HUES6 (cell line): ENCODE measurements around the gene IFITM5.
A peak's percentile ranks its signal among the peaks of the same experiment; 100 is the strongest.
"Not testable (repeated sequence)": the region's sequence is repeated elsewhere in the genome, so short reads cannot be mapped to it uniquely, and the experiment has no call there.

ENCODE experiments used
- H3K27ac ChIP-seq: 2 replicates; pipeline ENCODE4 v1.7.0; 2013; ENCODE audit warnings: low read depth, mild to moderate bottlenecking, low read length, inconsistent platforms
- H3K27me3 ChIP-seq: 2 replicates; pipeline ENCODE4 v1.6.1; 2013; ENCODE audit warnings: low read length; ENCODE audit not compliant: control insufficient read depth, insufficient read depth
- H3K36me3 ChIP-seq: 2 replicates; pipeline ENCODE4 v1.6.1; 2013; ENCODE audit warnings: low read length; ENCODE audit not compliant: control insufficient read depth, insufficient read depth
- H3K4me1 ChIP-seq: 2 replicates; pipeline ENCODE4 v1.6.1; 2013; ENCODE audit warnings: low read length; ENCODE audit not compliant: control insufficient read depth, insufficient read depth
- H3K4me3 ChIP-seq: 2 replicates; pipeline ENCODE4 v1.5.1; 2013; ENCODE audit warnings: low read depth, low read length
- H3K9ac ChIP-seq: one replicate; pipeline ENCODE4 v1.6.1; 2013; ENCODE audit warnings: mild to moderate bottlenecking, low read length
- H3K9me3 ChIP-seq: 2 replicates; pipeline ENCODE4 v1.6.1; 2013; ENCODE audit warnings: low read depth, low read length; ENCODE audit not compliant: control insufficient read depth, insufficient read depth

The IFITM5 gene

GRCh38 chr11:334264-334994 lies 35.1 kb upstream of the IFITM5 start:
- Histone ChIP-seq H3K9me3 (peaks cover 12% of the 10 kb centered on the region), H3K27ac (peak overlapping the region; percentile 78), H3K4me1 (peaks cover 31% of the 10 kb centered on the region), H3K4me3 (peak overlapping the region; percentile 46), H3K27me3 (no peaks in the 10 kb centered on the region), H3K9ac (peak overlapping the region; percentile 76), H3K36me3 (0 out of 2 replicates have a peak, but pooled peaks cover 5% of the 10 kb centered on the region)

- not testable (repeated sequence) for H3K36me3 ChIP-seq, H3K27me3 ChIP-seq
- Histone ChIP-seq H3K4me1 (peaks cover 31% of the 10 kb centered on the region), H3K9ac (peak overlapping the region; percentile 76), H3K27ac (peak overlapping the region; percentile 78), H3K4me3 (peak overlapping the region; percentile 46; the same call in 1 of the 2 replicates), H3K9me3 (peaks cover 12% of the 10 kb centered on the region)
Measured at GRCh38 chr11:333616-334263, 34.4 kb upstream of the IFITM5 start.

GRCh38 chr11:332651-333480 lies 33.5 kb upstream of the IFITM5 start:
- Histone ChIP-seq H3K9ac (no peak overlapping the region), H3K27me3 (no peaks in the 10 kb centered on the region), H3K4me1 (peaks cover 31% of the 10 kb centered on the region)

DNA sequence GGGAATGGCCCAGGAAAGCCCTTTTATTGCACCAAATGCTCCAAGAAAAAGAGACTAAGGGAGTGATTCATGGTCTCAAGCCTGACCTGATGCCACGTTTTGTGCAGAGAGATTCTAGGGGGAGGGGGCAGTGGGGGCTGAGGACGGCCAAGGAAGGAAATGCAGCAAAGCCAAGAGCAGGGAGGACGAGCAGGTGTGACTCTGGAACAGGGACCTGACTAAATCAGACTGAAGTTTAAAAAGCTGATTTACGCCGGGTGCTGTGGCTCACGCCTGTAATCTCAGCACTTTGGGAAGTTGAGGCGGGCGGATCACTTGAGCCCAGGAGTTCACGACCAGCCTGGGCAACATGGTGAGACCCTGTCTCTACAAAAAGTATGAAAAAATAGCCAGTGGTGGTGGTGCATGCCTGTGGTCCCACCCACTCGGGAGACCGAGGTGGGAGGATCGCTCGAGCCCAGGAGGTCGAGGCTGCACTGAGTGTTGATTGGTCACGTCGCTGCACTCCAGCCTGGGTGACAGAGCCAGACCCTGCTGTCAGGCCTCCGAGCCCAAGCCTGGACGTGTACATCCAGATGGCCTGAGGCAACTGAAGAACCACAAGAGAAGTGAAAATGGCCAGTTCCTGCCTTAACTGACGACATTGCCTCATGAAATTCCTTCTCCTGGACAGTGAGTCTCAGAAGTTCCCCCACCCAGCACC lies 32.2 kb upstream of the IFITM5 start:
- Histone ChIP-seq H3K27me3 (no peaks in the 10 kb centered on the region), H3K4me3 (no peak overlapping the region), H3K9ac (no peak overlapping the region), H3K9me3 (peaks cover 12% of the 10 kb centered on the region), H3K27ac (no peak overlapping the region), H3K4me1 (peaks cover 28% of the 10 kb centered on the region), H3K36me3 (0 out of 2 replicates have a peak, but pooled peaks cover 5% of the 10 kb centered on the region)

More at GRCh38 chr11:332651-333480, 33.5 kb upstream of the IFITM5 start:
- Histone ChIP-seq H3K36me3 (0 out of 2 replicates have a peak, but pooled peaks cover 5% of the 10 kb centered on the region), H3K27ac (peak overlapping the region; percentile 67; the same call in 1 of the 2 replicates), H3K4me3 (no peak overlapping the region; the same call in 1 of the 2 replicates), H3K9me3 (peaks cover 12% of the 10 kb centered on the region)

DNA sequence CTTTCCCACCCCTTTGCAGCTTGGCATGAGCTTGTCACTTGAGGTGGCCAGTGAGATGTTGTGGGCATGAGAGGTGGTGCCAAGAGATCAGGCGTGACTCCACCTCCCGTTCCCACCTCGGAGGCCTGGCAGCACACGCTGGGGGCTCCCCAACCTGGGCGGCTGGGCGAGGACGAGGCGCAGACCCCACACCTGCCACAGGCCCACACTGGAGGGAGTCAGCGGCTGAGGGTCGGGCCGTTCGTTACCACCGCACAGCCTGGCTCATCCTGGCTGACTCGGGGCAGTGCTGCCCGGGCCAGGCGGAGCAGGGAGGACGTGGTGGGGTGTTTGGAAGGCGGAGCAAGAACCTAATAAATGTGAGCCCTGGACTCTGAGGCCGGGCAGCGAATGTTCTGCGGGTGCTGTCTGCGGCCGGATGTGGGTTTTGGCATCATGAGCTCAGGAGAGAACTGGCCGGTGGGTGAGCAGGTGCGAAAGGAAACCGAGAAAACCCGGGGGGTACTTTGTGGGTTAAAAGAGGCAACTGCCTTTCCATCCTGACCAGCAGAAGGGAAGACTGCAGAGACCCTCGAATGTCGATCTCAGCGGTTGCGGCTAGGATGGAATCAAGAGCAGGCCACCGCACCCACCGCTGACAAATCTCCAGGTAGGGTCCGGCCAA lies 31.5 kb upstream of the IFITM5 start:
- no peak overlapping the region for H3K4me3 ChIP-seq
- peaks cover 28% of the 10 kb centered on the region for H3K4me1 ChIP-seq
- no peak overlapping the region for H3K9ac ChIP-seq
- no peak overlapping the region for H3K27ac ChIP-seq
- no peaks in the 10 kb centered on the region for H3K27me3 ChIP-seq
- H3K36me3 ChIP-seq, result 0 out of 2 replicates have a peak, but pooled peaks cover 5% of the 10 kb centered on the region
- peaks cover 12% of the 10 kb centered on the region for H3K9me3 ChIP-seq

- Histone ChIP-seq H3K36me3 (0 out of 2 replicates have a peak, but pooled peaks cover 5% of the 10 kb centered on the region), H3K27ac (no peak overlapping the region), H3K9ac (peak overlapping the region; percentile 11), H3K4me3 (no peak overlapping the region), H3K9me3 (peaks cover 12% of the 10 kb centered on the region), H3K4me1 (peaks cover 26% of the 10 kb centered on the region), H3K27me3 (no peaks in the 10 kb centered on the region)
Measured at GRCh38 chr11:330307-330693, 31.0 kb upstream of the IFITM5 start.

DNA sequence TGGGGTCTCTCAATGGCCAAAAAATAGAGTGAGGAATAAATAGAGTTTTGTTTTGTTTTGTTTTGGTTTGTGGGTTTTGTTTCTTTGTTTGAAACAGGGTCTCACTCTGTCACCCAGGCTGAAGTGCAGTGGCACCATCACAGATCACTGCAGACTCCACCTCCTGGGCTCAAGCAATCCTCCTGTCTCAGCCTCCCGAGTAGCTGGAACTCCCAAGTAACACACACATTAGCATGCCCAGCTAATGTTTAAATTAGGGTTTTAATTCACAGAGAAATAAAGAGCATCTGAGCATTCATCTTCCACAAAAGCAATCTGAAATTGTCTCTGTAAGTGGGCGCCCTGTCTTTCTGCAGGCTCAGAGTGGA lies 30.5 kb upstream of the IFITM5 start:
- H3K9ac ChIP-seq, result no peak overlapping the region
- peaks cover 12% of the 10 kb centered on the region for H3K9me3 ChIP-seq
- no peak overlapping the region for H3K27ac ChIP-seq
- no peaks in the 10 kb centered on the region for H3K27me3 ChIP-seq
- H3K4me3 ChIP-seq, result no peak overlapping the region
- H3K4me1 ChIP-seq, result peaks cover 27% of the 10 kb centered on the region
- H3K36me3 ChIP-seq, result 0 out of 2 replicates have a peak, but pooled peaks cover 5% of the 10 kb centered on the region

GRCh38 chr11:328516-329100 lies 29.3 kb upstream of the IFITM5 start:
- not testable (repeated sequence) for H3K9ac ChIP-seq, H3K36me3 ChIP-seq, H3K4me3 ChIP-seq, H3K27me3 ChIP-seq, H3K27ac ChIP-seq
- Histone ChIP-seq H3K4me1 (peaks cover 27% of the 10 kb centered on the region), H3K9me3 (peaks cover 12% of the 10 kb centered on the region)

DNA sequence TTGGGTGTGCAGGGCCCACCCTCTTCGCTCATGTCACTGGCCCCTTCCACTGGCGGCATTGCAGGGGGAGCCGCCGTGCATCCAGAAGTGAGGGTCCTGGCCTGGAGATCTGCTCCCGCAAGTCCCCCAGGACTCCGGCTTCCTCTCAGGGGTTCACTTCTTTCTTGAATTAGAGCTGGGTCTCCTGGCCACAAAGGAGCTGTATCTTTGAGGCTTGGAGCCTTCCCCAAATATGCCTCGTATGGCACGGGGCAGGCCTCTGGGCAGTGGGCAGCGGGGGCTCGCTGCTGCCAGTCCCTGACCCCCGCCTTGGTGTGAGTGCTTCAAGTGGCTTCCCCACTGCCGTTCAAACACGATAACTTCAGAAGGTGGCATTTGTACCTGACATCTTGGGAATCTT lies 28.7 kb upstream of the IFITM5 start:
- no peak overlapping the region for H3K9ac ChIP-seq
- H3K9me3 ChIP-seq, result peaks cover 9% of the 10 kb centered on the region
- H3K27ac ChIP-seq, result no peak overlapping the region
- H3K4me3 ChIP-seq, result no peak overlapping the region
- peaks cover 27% of the 10 kb centered on the region for H3K4me1 ChIP-seq
- 0 out of 2 replicates have a peak, but pooled peaks cover 2% of the 10 kb centered on the region for H3K36me3 ChIP-seq
- H3K27me3 ChIP-seq, result no peaks in the 10 kb centered on the region

DNA sequence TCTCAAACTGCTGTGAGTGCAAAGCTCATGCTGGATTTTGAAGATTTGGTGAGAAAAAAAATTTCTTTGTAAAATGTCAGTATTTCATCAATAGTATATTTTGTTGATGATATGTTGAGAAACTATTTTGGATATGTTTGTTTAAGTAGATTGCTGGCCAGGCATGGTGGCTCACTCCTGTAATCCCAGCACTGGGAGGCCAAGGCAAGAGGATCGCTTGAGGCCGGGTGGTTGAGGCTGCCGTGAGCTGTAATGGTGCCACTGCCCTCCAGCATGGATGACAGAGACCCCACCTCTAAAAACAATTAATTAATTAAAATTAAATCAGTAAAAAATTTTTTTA lies 28.2 kb upstream of the IFITM5 start:
- Histone ChIP-seq H3K4me1 (peaks cover 27% of the 10 kb centered on the region), H3K36me3 (no peaks in the 10 kb centered on the region), H3K27me3 (no peaks in the 10 kb centered on the region), H3K9me3 (peaks cover 4% of the 10 kb centered on the region), H3K27ac (no peak overlapping the region), H3K9ac (no peak overlapping the region), H3K4me3 (no peak overlapping the region)
